GM12874 (cell line): ENCODE data around the gene YWHAE.

ENCODE experiments used
- CTCF ChIP-seq: IDR thresholded peaks from 2 replicates; pipeline ENCODE4 v1.5.1; 2011; ENCODE audit warnings: low read depth, mild to moderate bottlenecking, control low read depth, low read length, moderate library complexity; ENCODE audit not compliant: insufficient read depth

Gene YWHAE

GRCh38 chr17:1399679-1400512 is at the start of gene YWHAE:
TSS of gene YWHAE (minus strand) at chr17:1400222. CDS start at chr17:1400110, 112 bp downstream.
- TF ChIP-seq CTCF = no peak

- TF ChIP-seq CTCF = no peak
Measured at GRCh38 chr17:1449412-1449967, 49.5 kb upstream of the YWHAE start.

- no peak for TF ChIP-seq CTCF
Measured at GRCh38 chr17:1447052-1447451, 47.0 kb upstream of the YWHAE start.

GRCh38 chr17:1446201-1446600 is 46.2 kb upstream of the YWHAE start:
- TF ChIP-seq CTCF = no peak

GRCh38 chr17:1442187-1442586 is 42.2 kb upstream of the YWHAE start:
- no peak for TF ChIP-seq CTCF

- TF ChIP-seq CTCF = no peak
Measured at GRCh38 chr17:1440921-1441320, 40.9 kb upstream of the YWHAE start.

- TF ChIP-seq CTCF = no peak
Measured at GRCh38 chr17:1438593-1439083, 38.6 kb upstream of the YWHAE start.
